ENCODE data around the gene ULK4. TPM values are rescaled to one million over a fixed set of nuclear protein-coding genes. Genes with fewer than 3 reads are reported as not detected.

ULK4 gene
- polyA plus RNA-seq, 1 donor from 2014 or later = 7.2 TPM

- Histone ChIP-seq H3K4me3 (ENCODE audit: low read length) (no peak overlapping the region), H4K20me1 (ENCODE audit: insufficient read depth) (no peaks in the 10 kb centered on the region), H3F3A (ENCODE audit: insufficient read depth, low read length, poor library complexity, severe bottlenecking) (no peaks in the 10 kb centered on the region), H2AFZ (ENCODE audit: low read depth, low read length) (no peak overlapping the region), H3K27me3 (ENCODE audit: insufficient read depth, low read depth, low read length) (no peaks in the 10 kb centered on the region), H3K79me2 (replicated peaks; ENCODE audit: insufficient read depth, low read length) (no peaks in the 10 kb centered on the region), H3K27ac (ENCODE audit: low read length) (no peak overlapping the region), H3K9ac (ENCODE audit: low read length) (no peak overlapping the region), H3K36me3 (ENCODE audit: insufficient read depth, low read length) (no peaks in the 10 kb centered on the region), H3K4me2 (ENCODE audit: low read length) (no peak overlapping the region), H3K9me2 (ENCODE audit: insufficient read depth, low read length) (no peaks in the 10 kb centered on the region), H3K9me3 (ENCODE audit: low read length) (no peaks in the 10 kb centered on the region)
- TF ChIP-seq REST (IDR thresholded peaks at IDR 0.05; ENCODE audit: borderline replicate concordance) (no peak), POLR2AphosphoS5 (IDR thresholded peaks at IDR 0.05) (no peak), CTCF (IDR thresholded peaks at IDR 0.05; ENCODE audit: poor library complexity, severe bottlenecking) (no peak), SMC3 (conservative IDR thresholded peaks at IDR 0.05; ENCODE audit: poor library complexity) (no peak), RAD21 (conservative IDR thresholded peaks at IDR 0.05) (no peak), EZH2 (IDR thresholded peaks at IDR 0.05; ENCODE audit: borderline replicate concordance, insufficient read depth, low read length, poor library complexity, severe bottlenecking) (no peak)
Measured at GRCh38 chr3:41966206-41966605, 4.3 kb upstream of the ULK4 start.

GRCh38 chr3:41963823-41964222 lies 1.9 kb upstream of the ULK4 start:
- H3F3A ChIP-seq (ENCODE audit: insufficient read depth, low read length, poor library complexity, severe bottlenecking) = no peaks in the 10 kb centered on the region
- no peak overlapping the region for H3K4me3 ChIP-seq (ENCODE audit: low read length)
- H3K9ac ChIP-seq (ENCODE audit: low read length) = no peak overlapping the region
- TF ChIP-seq REST (IDR thresholded peaks at IDR 0.05; ENCODE audit: borderline replicate concordance) = no peak
- no peak for TF ChIP-seq POLR2AphosphoS5 (IDR thresholded peaks at IDR 0.05)
- TF ChIP-seq SMC3 (conservative IDR thresholded peaks at IDR 0.05; ENCODE audit: poor library complexity) = no peak
- TF ChIP-seq MXI1 (conservative IDR thresholded peaks at IDR 0.05; ENCODE audit: poor library complexity, severe bottlenecking) = no peak
- TF ChIP-seq RAD21 (conservative IDR thresholded peaks at IDR 0.05) = no peak
- TF ChIP-seq CTCF (IDR thresholded peaks at IDR 0.05; ENCODE audit: poor library complexity, severe bottlenecking) = no peak
- TF ChIP-seq EP300 (conservative IDR thresholded peaks at IDR 0.05; ENCODE audit: poor library complexity, severe bottlenecking) = no peak
- TF ChIP-seq EZH2 (IDR thresholded peaks at IDR 0.05; ENCODE audit: borderline replicate concordance, insufficient read depth, low read length, poor library complexity, severe bottlenecking) = no peak
- TF ChIP-seq TAF1 (IDR thresholded peaks at IDR 0.05; ENCODE audit: low read depth) = no peak
- H3K9me3 ChIP-seq (ENCODE audit: low read length) = no peaks in the 10 kb centered on the region
- no peak overlapping the region for H3K27ac ChIP-seq (ENCODE audit: low read length)
- H3K9me2 ChIP-seq (ENCODE audit: insufficient read depth, low read length) = no peaks in the 10 kb centered on the region
- no peak overlapping the region for H2AFZ ChIP-seq (ENCODE audit: low read depth, low read length)
- H3K27me3 ChIP-seq (ENCODE audit: insufficient read depth, low read depth, low read length) = no peaks in the 10 kb centered on the region
- H3K79me2 ChIP-seq (replicated peaks; ENCODE audit: insufficient read depth, low read length) = no peaks in the 10 kb centered on the region
- H3K36me3 ChIP-seq (ENCODE audit: insufficient read depth, low read length) = no peaks in the 10 kb centered on the region
- no peak overlapping the region for H3K4me2 ChIP-seq (ENCODE audit: low read length)
- no peaks in the 10 kb centered on the region for H4K20me1 ChIP-seq (ENCODE audit: insufficient read depth)

Data from neural cell (in vitro differentiated cells).